H9 (cell line): ENCODE data around the gene SLC29A2. TPM values are rescaled to one million over a fixed set of nuclear protein-coding genes. Genes with fewer than 3 reads are reported as not detected.

ENCODE experiments used
- DNase-seq: peaks from one replicate; pipeline ENCODE4 v3.0.0-alpha.2; 2017
- H2AFZ ChIP-seq: one replicate; pipeline ENCODE4 v1.6.1; 2013; ENCODE audit warnings: mild to moderate bottlenecking, low read length, control low read depth, moderate library complexity
- H2AK5ac ChIP-seq: 2 replicates; pipeline ENCODE4 v1.6.1; 2013; ENCODE audit warnings: low read length, control low read depth, mixed read lengths; ENCODE audit not compliant: insufficient read length
- H2BK120ac ChIP-seq: one replicate; pipeline ENCODE4 v1.6.1; 2013; ENCODE audit warnings: low read depth, mild to moderate bottlenecking, low read length, control low read depth, inconsistent platforms; ENCODE audit not compliant: poor library complexity, severe bottlenecking
- H2BK12ac ChIP-seq: 2 replicates; pipeline ENCODE4 v1.6.1; 2013; ENCODE audit warnings: low read length, control low read depth, mixed read lengths, low read depth; ENCODE audit not compliant: insufficient read length
- H2BK15ac ChIP-seq: 2 replicates; pipeline ENCODE4 v1.6.1; 2013; ENCODE audit warnings: low read depth, low read length, control low read depth
- H2BK20ac ChIP-seq: one replicate; pipeline ENCODE4 v1.6.1; 2013; ENCODE audit warnings: low read depth, mild to moderate bottlenecking, low read length, control low read depth, inconsistent platforms; ENCODE audit not compliant: poor library complexity, severe bottlenecking
- H2BK5ac ChIP-seq: 2 replicates; pipeline ENCODE4 v1.6.1; 2013; ENCODE audit warnings: low read length, control low read depth, mixed read lengths; ENCODE audit not compliant: insufficient read length
- H3K14ac ChIP-seq: 2 replicates; pipeline ENCODE4 v1.6.1; 2013; ENCODE audit warnings: low read length, control low read depth; ENCODE audit not compliant: insufficient read depth
- H3K18ac ChIP-seq: 2 replicates; pipeline ENCODE4 v1.6.1; 2013; ENCODE audit warnings: low read depth, mild to moderate bottlenecking, mixed read lengths, low read length, control low read depth; ENCODE audit not compliant: insufficient read length
- H3K23ac ChIP-seq: 2 replicates; pipeline ENCODE4 v1.6.1; 2013; ENCODE audit warnings: low read length, control low read depth, mixed read lengths, low read depth; ENCODE audit not compliant: insufficient read length
- H3K23me2 ChIP-seq: 2 replicates; pipeline ENCODE4 v1.6.1; 2013; ENCODE audit warnings: low read depth, mild to moderate bottlenecking, mixed read lengths, low read length, control low read depth; ENCODE audit not compliant: insufficient read length, poor library complexity, severe bottlenecking
- H3K27ac ChIP-seq: 2 replicates; pipeline ENCODE4 v1.5.1; 2013; ENCODE audit warnings: low read length, control low read depth, mixed read lengths, low read depth; ENCODE audit not compliant: insufficient read length
- H3K27me3 ChIP-seq: 2 replicates; pipeline ENCODE4 v1.6.1; 2013; ENCODE audit warnings: low read length, control low read depth, inconsistent platforms; ENCODE audit not compliant: insufficient read depth
- H3K4ac ChIP-seq: 2 replicates; pipeline ENCODE4 v1.6.1; 2013; ENCODE audit warnings: low read depth, mild to moderate bottlenecking, control low read depth, inconsistent platforms, low read length, moderate library complexity
- H3K4me1 ChIP-seq: 2 replicates; pipeline ENCODE4 v1.6.1; 2013; ENCODE audit warnings: low read length, control low read depth, inconsistent platforms; ENCODE audit not compliant: insufficient read depth
- H3K4me2 ChIP-seq: 2 replicates; pipeline ENCODE4 v1.6.1; 2013; ENCODE audit warnings: low read length, control low read depth, mixed read lengths; ENCODE audit not compliant: insufficient read length, insufficient read depth
- H3K56ac ChIP-seq: 2 replicates; pipeline ENCODE4 v1.6.1; 2013; ENCODE audit warnings: low read depth, mild to moderate bottlenecking, mixed read lengths, low read length, control low read depth; ENCODE audit not compliant: insufficient read length
- H3K79me1 ChIP-seq: 2 replicates; pipeline ENCODE4 v1.6.1; 2013; ENCODE audit warnings: low read depth, mild to moderate bottlenecking, moderate library complexity, low read length, control low read depth, inconsistent platforms; ENCODE audit not compliant: insufficient read depth, poor library complexity, severe bottlenecking
- H3K79me2 ChIP-seq: 2 replicates; pipeline ENCODE4 v1.6.1; 2013; ENCODE audit warnings: low read length, control low read depth, inconsistent platforms; ENCODE audit not compliant: insufficient read depth
- H3K9ac ChIP-seq: 2 replicates; pipeline ENCODE4 v1.6.1; 2013; ENCODE audit warnings: low read length, control low read depth, mixed read lengths; ENCODE audit not compliant: insufficient read length; ENCODE audit errors: extremely low read depth
- H3K9me3 ChIP-seq: one replicate; pipeline ENCODE4 v1.6.1; 2013; ENCODE audit warnings: low read depth, low read length, inconsistent platforms; ENCODE audit not compliant: control insufficient read depth
- H3T11ph ChIP-seq: one replicate; pipeline ENCODE4 v1.6.1; 2013; ENCODE audit warnings: mild to moderate bottlenecking, low read length, control low read depth, inconsistent platforms
- H4K20me1 ChIP-seq: one replicate; pipeline ENCODE4 v1.6.1; 2013; ENCODE audit not compliant: control insufficient read depth, insufficient read length, insufficient read depth
- H4K5ac ChIP-seq: 2 replicates; pipeline ENCODE4 v1.6.1; 2013; ENCODE audit warnings: low read depth, mild to moderate bottlenecking, mixed read lengths, low read length, control low read depth; ENCODE audit not compliant: insufficient read length
- H4K8ac ChIP-seq: replicated peaks from 2 replicates; pipeline ENCODE4 v1.6.1; 2013; ENCODE audit warnings: low read length, control low read depth, mixed read lengths, low read depth; ENCODE audit not compliant: insufficient read length
- H4K91ac ChIP-seq: 2 replicates; pipeline ENCODE4 v1.6.1; 2013; ENCODE audit warnings: low read depth, mild to moderate bottlenecking, moderate library complexity, mixed read lengths, low read length, control low read depth; ENCODE audit not compliant: insufficient read length
- H3K27ac Mint-ChIP-seq, 3 experiments: 2 replicates in 2 of 3; 3 replicates in 1 of 3; pipeline ENCODE4 v1.8.0; 2020 to 2021; ENCODE audit warnings: mixed read lengths in 3 of 3, mild to moderate bottlenecking in 1 of 3, moderate library complexity in 1 of 3
- H3K27me3 Mint-ChIP-seq: 2 replicates; pipeline ENCODE4 v1.8.0; 2021; ENCODE audit warnings: low read depth, mild to moderate bottlenecking, moderate library complexity, mixed read lengths
- H3K36me3 Mint-ChIP-seq, 3 experiments: 2 replicates in 2 of 3; 3 replicates in 1 of 3; pipeline ENCODE4 v1.8.0; 2020 to 2021; ENCODE audit warnings: low read depth in 3 of 3, mixed read lengths in 3 of 3; ENCODE audit not compliant: insufficient read depth in 1 of 3
- H3K4me1 Mint-ChIP-seq, 2 experiments: 2 replicates each; pipeline ENCODE4 v1.8.0; 2020; ENCODE audit warnings: mixed read lengths in 2 of 2
- H3K4me3 Mint-ChIP-seq, 2 experiments: 2 replicates in 1 of 2; 3 replicates in 1 of 2; pipeline ENCODE4 v1.8.0; 2020 to 2021; ENCODE audit warnings: mild to moderate bottlenecking in 2 of 2, mixed read lengths in 2 of 2, moderate library complexity in 1 of 2
- H3K9me3 Mint-ChIP-seq, 2 experiments: 2 replicates in 1 of 2; 3 replicates in 1 of 2; pipeline ENCODE4 v1.8.0; 2020; ENCODE audit warnings: mild to moderate bottlenecking in 2 of 2, mixed read lengths in 2 of 2, moderate library complexity in 1 of 2
- WGBS: extraction: QIAGEN DNeasy Blood & Tissue Kit; methylation state at CpG from one replicate; pipeline ENCODE4 v1.1.7; 2013; ENCODE audit warnings: missing lambda C conversion rate, low lambda C conversion rate, mixed read lengths; ENCODE audit not compliant: insufficient read length; ENCODE audit errors: extremely low coverage; 5-methylcytosine and 5-hydroxymethylcytosine counted together
- total RNA-seq: library from RNA; stranded (reverse); gene quantifications from 2 replicates; pipeline ENCODE4 v1.2.1, GENCODE V29; 2021
- TF ChIP-seq, protein P1 (sequence below): fragments of 200-600 bp; sonication (generic); conservative IDR thresholded peaks from 3 replicates; pipeline ENCODE4 v1.8.0; 2021; ENCODE audit warnings: antibody characterized with exemption, mild to moderate bottlenecking

SLC29A2 gene
- total RNA-seq, 1 experiment from 2014 or later: 29.8 TPM

GRCh38 chr11:66363805-66364535 lies 7.6 kb downstream of the SLC29A2 start:
- H3K4ac ChIP-seq: no peak overlapping the region
- no CpG with 5 or more reads among the region's 15 CpGs for WGBS
- peak; percentile 94 for DNase-seq

More at GRCh38 chr11:66363805-66364535, 7.6 kb downstream of the SLC29A2 start:
- H3K27ac Mint-ChIP-seq: no peak overlapping the region
- Histone ChIP-seq H3K27me3 (no peaks in the 10 kb centered on the region), H2BK20ac (no peak overlapping the region), H3K79me1 (no peaks in the 10 kb centered on the region), H3K4me1 (peaks cover 4% of the 10 kb centered on the region; the same call in 1 of the 2 replicates), H3K23me2 (no peaks in the 10 kb centered on the region), H2BK5ac (no peak overlapping the region), H3K27ac (no peak overlapping the region), H4K8ac (no peak overlapping the region), H2BK12ac (no peak overlapping the region), H3K9ac (no peak overlapping the region), H4K20me1 (no peaks in the 10 kb centered on the region), H2BK120ac (no peak overlapping the region), H3K23ac (no peak overlapping the region), H3T11ph (no peak overlapping the region), H4K91ac (no peak overlapping the region), H3K9me3 (no peaks in the 10 kb centered on the region), H2AFZ (no peak overlapping the region), H2BK15ac (no peak overlapping the region), H3K56ac (no peak overlapping the region), H4K5ac (no peak overlapping the region), H3K14ac (no peak overlapping the region), H3K18ac (no peak overlapping the region), H2AK5ac (no peak overlapping the region), H3K4me2 (no peak overlapping the region), H3K79me2 (no peaks in the 10 kb centered on the region)
- peaks cover 7 to 10% of the 10 kb centered on the region in 2 experiments for H3K4me1 Mint-ChIP-seq
- no peaks in the 10 kb centered on the region; the same call in 1 of the 2 replicates for H3K27me3 Mint-ChIP-seq
- H3K4me3 Mint-ChIP-seq: no peak overlapping the region
- H3K9me3 Mint-ChIP-seq: no peaks in the 10 kb centered on the region
- H3K36me3 Mint-ChIP-seq: peaks cover 35 to 74% (median 60%) of the 10 kb centered on the region in 3 experiments; a peak in 6 of 7 replicates
- TF ChIP-seq, protein P1, sequence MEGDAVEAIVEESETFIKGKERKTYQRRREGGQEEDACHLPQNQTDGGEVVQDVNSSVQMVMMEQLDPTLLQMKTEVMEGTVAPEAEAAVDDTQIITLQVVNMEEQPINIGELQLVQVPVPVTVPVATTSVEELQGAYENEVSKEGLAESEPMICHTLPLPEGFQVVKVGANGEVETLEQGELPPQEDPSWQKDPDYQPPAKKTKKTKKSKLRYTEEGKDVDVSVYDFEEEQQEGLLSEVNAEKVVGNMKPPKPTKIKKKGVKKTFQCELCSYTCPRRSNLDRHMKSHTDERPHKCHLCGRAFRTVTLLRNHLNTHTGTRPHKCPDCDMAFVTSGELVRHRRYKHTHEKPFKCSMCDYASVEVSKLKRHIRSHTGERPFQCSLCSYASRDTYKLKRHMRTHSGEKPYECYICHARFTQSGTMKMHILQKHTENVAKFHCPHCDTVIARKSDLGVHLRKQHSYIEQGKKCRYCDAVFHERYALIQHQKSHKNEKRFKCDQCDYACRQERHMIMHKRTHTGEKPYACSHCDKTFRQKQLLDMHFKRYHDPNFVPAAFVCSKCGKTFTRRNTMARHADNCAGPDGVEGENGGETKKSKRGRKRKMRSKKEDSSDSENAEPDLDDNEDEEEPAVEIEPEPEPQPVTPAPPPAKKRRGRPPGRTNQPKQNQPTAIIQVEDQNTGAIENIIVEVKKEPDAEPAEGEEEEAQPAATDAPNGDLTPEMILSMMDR: peak; percentile 96
